ENCODE measurements around the gene ZNF32. TPM values are rescaled to one million over a fixed set of nuclear protein-coding genes. Genes with fewer than 3 reads are reported as not detected.

ZNF32 gene, protein sequence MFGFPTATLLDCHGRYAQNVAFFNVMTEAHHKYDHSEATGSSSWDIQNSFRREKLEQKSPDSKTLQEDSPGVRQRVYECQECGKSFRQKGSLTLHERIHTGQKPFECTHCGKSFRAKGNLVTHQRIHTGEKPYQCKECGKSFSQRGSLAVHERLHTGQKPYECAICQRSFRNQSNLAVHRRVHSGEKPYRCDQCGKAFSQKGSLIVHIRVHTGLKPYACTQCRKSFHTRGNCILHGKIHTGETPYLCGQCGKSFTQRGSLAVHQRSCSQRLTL
- 15.8 to 17.4 TPM (median 16.7 TPM) in 5 replicates for total RNA-seq (2022; extraction: Qiagen RNA extraction; ENCODE audit: low read depth)

DNA sequence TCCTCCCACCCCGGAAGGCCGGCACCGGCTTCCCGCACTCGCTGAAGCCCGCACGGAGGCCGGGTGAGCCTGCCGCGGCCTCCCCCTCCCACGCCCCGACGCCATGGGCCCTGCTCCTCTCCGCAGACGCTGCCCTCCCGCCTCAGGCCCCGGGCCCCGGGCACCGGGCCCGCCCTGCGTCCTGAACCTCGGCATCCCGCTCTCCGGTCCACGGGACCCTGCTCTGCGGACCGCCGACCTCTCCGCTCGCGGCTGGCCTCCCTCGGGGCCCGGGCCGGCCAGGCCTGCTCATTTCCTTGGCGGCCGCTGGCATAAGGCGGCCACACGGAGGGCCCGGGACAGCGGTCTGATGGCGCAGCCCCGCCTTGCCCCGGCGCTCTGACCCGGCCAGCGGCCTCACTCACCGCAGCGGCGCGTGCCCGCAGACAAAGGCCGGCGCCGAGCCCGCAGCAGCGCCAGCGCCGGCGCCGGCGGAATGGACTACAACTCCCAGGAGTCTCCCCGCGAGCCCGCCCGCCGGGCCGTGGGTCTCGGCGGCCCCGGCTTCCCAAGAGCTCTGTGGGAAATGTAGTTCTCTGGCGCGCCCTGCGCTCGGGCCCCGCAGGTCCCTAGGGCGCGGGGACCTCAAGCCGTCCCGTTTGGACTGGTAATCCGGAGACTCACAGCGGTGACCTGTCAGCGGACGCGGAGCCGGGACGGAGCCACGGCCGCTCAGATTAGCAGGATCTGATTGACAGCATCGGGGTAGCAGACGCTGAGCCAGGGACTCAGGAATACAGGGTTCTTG, at the start of gene ZNF32:
ZNF32 (minus strand) TSS at position 484 of the 787 bp plus-strand sequence. CDS start 2,748 bp downstream, outside the sequence.

DNA sequence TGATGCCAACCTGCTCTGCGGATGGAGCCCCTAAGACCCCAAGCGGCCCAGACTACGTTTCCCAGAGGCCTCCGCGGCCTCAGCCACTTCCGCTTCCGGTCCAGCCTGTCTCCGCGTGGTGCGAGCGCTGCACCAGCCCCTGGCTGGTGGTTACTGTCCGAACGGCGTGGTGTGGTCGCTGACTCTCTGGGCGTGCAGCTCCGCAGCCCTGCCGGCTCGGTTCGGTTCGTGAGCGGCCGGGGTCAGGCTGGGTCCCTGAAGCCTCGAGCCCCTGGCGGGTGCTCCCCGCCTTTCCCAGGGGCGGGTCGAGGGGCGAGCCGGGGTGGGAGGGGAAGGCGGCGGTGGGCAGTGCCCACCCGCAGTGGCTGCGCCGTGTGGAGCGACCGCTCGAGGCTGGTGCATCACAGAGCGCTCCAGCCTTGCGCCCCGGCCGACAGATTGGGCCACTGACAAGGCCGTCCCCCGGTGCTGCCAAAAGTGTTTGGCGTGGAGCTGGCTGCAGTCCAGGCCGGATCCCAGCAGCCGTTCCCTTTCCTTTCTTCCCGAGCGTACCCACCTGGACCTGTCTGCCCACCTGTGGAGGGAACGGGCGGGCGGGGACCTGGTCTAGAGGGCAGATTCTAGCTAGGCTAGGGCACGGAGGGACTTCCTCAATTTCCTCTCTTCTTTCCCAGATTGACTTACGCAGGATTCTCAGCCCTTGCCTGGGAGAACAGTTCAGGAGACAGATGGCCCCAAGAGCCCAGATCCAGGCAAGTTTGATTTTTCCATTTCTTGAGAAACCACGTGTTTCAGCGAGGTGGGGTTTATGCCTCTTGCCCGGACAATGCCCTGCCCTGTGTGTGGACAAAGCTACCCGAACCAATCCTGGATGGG, 42.1 kb downstream of the ZNF32 start, which contains the start of gene ZNF485:
ZNF485 (plus strand) TSS at position 116 of the 876 bp plus-strand sequence; CDS start at position 729, 613 bp downstream.

Other genes starting within 250 kb of the ZNF32 start
- gene HNRNPF, start 239.7 kb downstream of the ZNF32 start, total RNA-seq (2022; extraction: Qiagen RNA extraction; ENCODE audit: low read depth) = 305 to 356 TPM (median 349 TPM) in 5 replicates
- 5.5 to 8.4 TPM (median 6.5 TPM) in 5 replicates for gene ZNF487, start 211.8 kb downstream of the ZNF32 start, total RNA-seq (2022; extraction: Qiagen RNA extraction; ENCODE audit: low read depth)
- gene ZNF239, start 74.3 kb downstream of the ZNF32 start, total RNA-seq (2022; extraction: Qiagen RNA extraction; ENCODE audit: low read depth) = 1.7 to 2.5 TPM (median 2.3 TPM) in 5 replicates
- 1.1 to 2.2 TPM (median 1.9 TPM) in 5 replicates for gene ZNF485, start 42.4 kb downstream of the ZNF32 start, total RNA-seq (2022; extraction: Qiagen RNA extraction; ENCODE audit: low read depth)